ENCODE data around the gene SPAG9.

Gene SPAG9

GRCh38 chr17:50972577-50972976 lies 148.1 kb downstream of the SPAG9 start:
- H3K4me1 Mint-ChIP-seq = peaks cover 10% of the 10 kb centered on the region
- no peak overlapping the region for H3K4me3 Mint-ChIP-seq
- ATAC-seq (no peak), DNase-seq (no peak)
- no peaks in the 10 kb centered on the region for H3K9me3 Mint-ChIP-seq
- H3K27ac Mint-ChIP-seq = no peak overlapping the region
- H3K27me3 Mint-ChIP-seq = no peaks in the 10 kb centered on the region

GRCh38 chr17:50967795-50968194 lies 152.9 kb downstream of the SPAG9 start:
- no peak for DNase-seq

GRCh38 chr17:50966163-50966666 lies 154.5 kb downstream of the SPAG9 start:
- no peak for ATAC-seq
- Mint-ChIP-seq H3K4me1 (peaks cover 6% of the 10 kb centered on the region), H3K27me3 (no peaks in the 10 kb centered on the region), H3K9me3 (no peaks in the 10 kb centered on the region), H3K4me3 (no peak overlapping the region), H3K27ac (peak overlapping the region in 1 of 2 donors; percentile 49)
- DNase-seq = no peak

More at GRCh38 chr17:50967795-50968194, 152.9 kb downstream of the SPAG9 start:
- Mint-ChIP-seq H3K27ac (no peak overlapping the region), H3K4me3 (no peak overlapping the region), H3K27me3 (no peaks in the 10 kb centered on the region), H3K9me3 (no peaks in the 10 kb centered on the region), H3K4me1 (peaks cover 6% of the 10 kb centered on the region)
- no peak for ATAC-seq

- DNase-seq = no peak
- H3K4me3 Mint-ChIP-seq = no peak overlapping the region
- peaks cover 6% of the 10 kb centered on the region for H3K4me1 Mint-ChIP-seq
Observed at GRCh38 chr17:50963139-50963538, 157.5 kb downstream of the SPAG9 start.

GRCh38 chr17:50961282-50962220 lies 159.1 kb downstream of the SPAG9 start:
- no peak for ATAC-seq
- Mint-ChIP-seq H3K9me3 (no peaks in the 10 kb centered on the region), H3K27me3 (no peaks in the 10 kb centered on the region), H3K4me1 (peaks cover 11% of the 10 kb centered on the region), H3K27ac (no peak overlapping the region), H3K4me3 (no peak overlapping the region)
- DNase-seq = no peak

More at GRCh38 chr17:50963139-50963538, 157.5 kb downstream of the SPAG9 start:
- no peak for ATAC-seq
- Mint-ChIP-seq H3K27ac (no peak overlapping the region), H3K27me3 (no peaks in the 10 kb centered on the region), H3K9me3 (no peaks in the 10 kb centered on the region)

- Mint-ChIP-seq H3K4me1 (peaks cover 8% of the 10 kb centered on the region), H3K27ac (no peak overlapping the region), H3K27me3 (peaks cover 6% of the 10 kb centered on the region), H3K4me3 (no peak overlapping the region), H3K9me3 (no peaks in the 10 kb centered on the region)
- DNase-seq = no peak
- ATAC-seq = peak; percentile 21
Observed at GRCh38 chr17:50959341-50959740, 161.3 kb downstream of the SPAG9 start.

- Mint-ChIP-seq H3K9me3 (no peaks in the 10 kb centered on the region), H3K27me3 (peaks cover 19% of the 10 kb centered on the region), H3K4me1 (peaks cover 11% of the 10 kb centered on the region), H3K4me3 (no peak overlapping the region), H3K27ac (no peak overlapping the region)
- DNase-seq (no peak), ATAC-seq (no peak)
Observed at GRCh38 chr17:50957600-50958575, 162.8 kb downstream of the SPAG9 start.

- H3K27me3 Mint-ChIP-seq = peaks cover 19% of the 10 kb centered on the region
- ATAC-seq = peak; percentile 81
- H3K4me1 Mint-ChIP-seq = peaks cover 11% of the 10 kb centered on the region
- peak; percentile 52 to 57 for DNase-seq
- H3K4me3 Mint-ChIP-seq = no peak overlapping the region
- no peaks in the 10 kb centered on the region for H3K9me3 Mint-ChIP-seq
- H3K27ac Mint-ChIP-seq = peak overlapping the region in 1 of 2 donors; percentile 34
Observed at GRCh38 chr17:50956750-50957523, 163.7 kb downstream of the SPAG9 start.

- Mint-ChIP-seq H3K4me3 (no peak overlapping the region), H3K27ac (no peak overlapping the region)
- no peak for DNase-seq
Observed at GRCh38 chr17:50956409-50956749, 164.3 kb downstream of the SPAG9 start.

GRCh38 chr17:50955667-50956120 lies 165.0 kb downstream of the SPAG9 start:
- H3K27me3 Mint-ChIP-seq = peaks cover 19% of the 10 kb centered on the region
- ATAC-seq (no peak), DNase-seq (no peak)

More at GRCh38 chr17:50956409-50956749, 164.3 kb downstream of the SPAG9 start:
- Mint-ChIP-seq H3K27me3 (peaks cover 19% of the 10 kb centered on the region), H3K4me1 (peaks cover 11% of the 10 kb centered on the region), H3K9me3 (no peaks in the 10 kb centered on the region)
- ATAC-seq = no peak

GRCh38 chr17:50955160-50955559 lies 165.5 kb downstream of the SPAG9 start:
- H3K9me3 Mint-ChIP-seq = no peaks in the 10 kb centered on the region
- no peak for DNase-seq
- no peak for ATAC-seq
- peaks cover 20% of the 10 kb centered on the region for H3K4me1 Mint-ChIP-seq
- H3K27me3 Mint-ChIP-seq = peaks cover 19% of the 10 kb centered on the region
- H3K4me3 Mint-ChIP-seq = no peak overlapping the region
- H3K27ac Mint-ChIP-seq = peak overlapping the region in 1 of 2 donors; percentile 87

More at GRCh38 chr17:50955667-50956120, 165.0 kb downstream of the SPAG9 start:
- Mint-ChIP-seq H3K4me1 (peaks cover 15% of the 10 kb centered on the region), H3K9me3 (no peaks in the 10 kb centered on the region), H3K27ac (peak overlapping the region in 1 of 2 donors; percentile 48), H3K4me3 (no peak overlapping the region)

- Mint-ChIP-seq H3K27me3 (peaks cover 19% of the 10 kb centered on the region), H3K4me1 (peaks cover 25% of the 10 kb centered on the region), H3K27ac (peak overlapping the region in 1 of 2 donors; percentile 87), H3K4me3 (no peak overlapping the region), H3K9me3 (no peaks in the 10 kb centered on the region)
- no peak for ATAC-seq
- DNase-seq = no peak
Observed at GRCh38 chr17:50954641-50955121, 166.0 kb downstream of the SPAG9 start.

- peaks cover 30% of the 10 kb centered on the region for H3K4me1 Mint-ChIP-seq
- H3K27ac Mint-ChIP-seq = peak overlapping the region in 1 of 2 donors; percentile 92
- peaks cover 19% of the 10 kb centered on the region for H3K27me3 Mint-ChIP-seq
- no peak overlapping the region for H3K4me3 Mint-ChIP-seq
- ATAC-seq (no peak), DNase-seq (no peak)
- H3K9me3 Mint-ChIP-seq = no peaks in the 10 kb centered on the region
Observed at GRCh38 chr17:50953831-50954601, 166.7 kb downstream of the SPAG9 start.

GRCh38 chr17:50953518-50953830 lies 167.2 kb downstream of the SPAG9 start:
- Mint-ChIP-seq H3K9me3 (no peaks in the 10 kb centered on the region), H3K27ac (peak overlapping the region in 1 of 2 donors; percentile 90), H3K27me3 (peaks cover 19% of the 10 kb centered on the region), H3K4me3 (no peak overlapping the region), H3K4me1 (peaks cover 33% of the 10 kb centered on the region)
- DNase-seq (no peak), ATAC-seq (no peak)

Data from stimulated activated naive CD8-positive, alpha-beta T cell treated with anti-CD3 and anti-CD28 coated beads, Interleukin-15, amount 100 ng/mL, for 72 hours (primary cell).